Measurements from ENCODE around the gene EEF2KMT. TPM values are rescaled to one million over a fixed set of nuclear protein-coding genes. Genes with fewer than 3 reads are reported as not detected.
"Not testable (repeated sequence)": the region's sequence is repeated elsewhere in the genome, so short reads cannot be mapped to it uniquely, and the experiment has no call there.

Gene EEF2KMT
- polyA plus RNA-seq, 1 donor (not counting 4 experiments of a cell fraction or from before 2014, with no cell fraction given): 7.6 TPM

- Histone ChIP-seq H3K79me2 (ENCODE audit: control insufficient read depth, insufficient read depth, low read length) (peaks cover 12% of the 10 kb centered on the region), H3K4me1 (ENCODE audit: control insufficient read depth, extremely low read depth, insufficient read depth, low read length) (peaks cover 11% of the 10 kb centered on the region), H3K36me3 (ENCODE audit: control insufficient read depth in 2 of 2, extremely low read depth in 1 of 2, insufficient read depth in 2 of 2, low read length in 2 of 2) (peaks cover 11 to 24% of the 10 kb centered on the region in 2 experiments), H3K27me3 (ENCODE audit: control insufficient read depth, extremely low read depth, insufficient read depth, low read length) (no peaks in the 10 kb centered on the region), H3K27ac (ENCODE audit: control insufficient read depth, insufficient read depth, low read length) (no peak overlapping the region), H3K9me1 (ENCODE audit: control insufficient read depth, extremely low read depth, insufficient read depth, low read length) (no peaks in the 10 kb centered on the region), H4K20me1 (ENCODE audit: control insufficient read depth, extremely low read depth, insufficient read depth, low read length) (no peaks in the 10 kb centered on the region), H3K4me2 (ENCODE audit: control insufficient read depth, extremely low read depth, insufficient read depth, low read depth, low read length) (no peak overlapping the region), H3K4me3 (ENCODE audit: control insufficient read depth in 2 of 3, extremely low read depth in 1 of 3, insufficient read depth in 2 of 3, low read depth in 1 of 3, low read length in 3 of 3) (no peak overlapping the region), H3K9me3 (ENCODE audit: control insufficient read depth, low read depth, low read length) (no peaks in the 10 kb centered on the region), H3K9ac (ENCODE audit: control insufficient read depth, extremely low read depth, insufficient read depth, low read length) (no peak overlapping the region), H2AFZ (ENCODE audit: control insufficient read depth, low read length) (no peak overlapping the region)
- dilution Hi-C loops (cut with MboI; ENCODE audit: extremely low pct_ligation_motif_present, low sequenced_read_pairs): no loop called here
- no peak for FAIRE-seq
- no peak for DNase-seq (ENCODE audit: low read depth, low spot score)
- no peak for TF ChIP-seq EZH2 (IDR thresholded peaks at IDR 0.05; ENCODE audit: low read length)
- TF ChIP-seq CTCF (optimal IDR thresholded peaks at IDR 0.05 in 1 of 3, IDR thresholded peaks at IDR 0.05 in 1 of 3, conservative IDR thresholded peaks at IDR 0.05 in 1 of 3; ENCODE audit: extremely low read depth in 1 of 3, insufficient read depth in 2 of 3, low read length in 3 of 3): no peak
Measured at GRCh38 chr16:5075637-5076036, 22.0 kb downstream of the EEF2KMT start.

GRCh38 chr16:5073771-5074170 lies 23.8 kb downstream of the EEF2KMT start:
- FAIRE-seq; H3K9ac ChIP-seq (ENCODE audit: control insufficient read depth, extremely low read depth, insufficient read depth, low read length); dilution Hi-C loops (cut with MboI; ENCODE audit: extremely low pct_ligation_motif_present, low sequenced_read_pairs); H3K9me3 ChIP-seq (ENCODE audit: control insufficient read depth, low read depth, low read length); H3K9me1 ChIP-seq (ENCODE audit: control insufficient read depth, extremely low read depth, insufficient read depth, low read length); H3K27ac ChIP-seq (ENCODE audit: control insufficient read depth, insufficient read depth, low read length); H2AFZ ChIP-seq (ENCODE audit: control insufficient read depth, low read length); DNase-seq (ENCODE audit: low read depth, low spot score); H3K27me3 ChIP-seq (ENCODE audit: control insufficient read depth, extremely low read depth, insufficient read depth, low read length); H3K4me3 ChIP-seq (ENCODE audit: control insufficient read depth in 2 of 3, extremely low read depth in 1 of 3, insufficient read depth in 2 of 3, low read depth in 1 of 3, low read length in 3 of 3); H3K4me2 ChIP-seq (ENCODE audit: control insufficient read depth, extremely low read depth, insufficient read depth, low read depth, low read length); H4K20me1 ChIP-seq (ENCODE audit: control insufficient read depth, extremely low read depth, insufficient read depth, low read length): not testable (repeated sequence)
- Histone ChIP-seq H3K79me2 (ENCODE audit: control insufficient read depth, insufficient read depth, low read length) (peaks cover 12% of the 10 kb centered on the region), H3K36me3 (ENCODE audit: control insufficient read depth in 2 of 2, extremely low read depth in 1 of 2, insufficient read depth in 2 of 2, low read length in 2 of 2) (peaks cover 11 to 24% of the 10 kb centered on the region in 2 experiments), H3K4me1 (ENCODE audit: control insufficient read depth, extremely low read depth, insufficient read depth, low read length) (peaks cover 11% of the 10 kb centered on the region)

GRCh38 chr16:5073279-5073629 lies 24.3 kb downstream of the EEF2KMT start:
- H3K4me3 ChIP-seq (ENCODE audit: control insufficient read depth in 2 of 3, extremely low read depth in 1 of 3, insufficient read depth in 2 of 3, low read depth in 1 of 3, low read length in 3 of 3): no peak overlapping the region
- DNase-seq (ENCODE audit: low read depth, low spot score) (no peak), FAIRE-seq (no peak)
- dilution Hi-C loops (cut with MboI; ENCODE audit: extremely low pct_ligation_motif_present, low sequenced_read_pairs): no loop called here
- TF ChIP-seq EZH2 (IDR thresholded peaks at IDR 0.05; ENCODE audit: low read length) (no peak), CTCF (optimal IDR thresholded peaks at IDR 0.05 in 1 of 3, IDR thresholded peaks at IDR 0.05 in 1 of 3, conservative IDR thresholded peaks at IDR 0.05 in 1 of 3; ENCODE audit: extremely low read depth in 1 of 3, insufficient read depth in 2 of 3, low read length in 3 of 3) (no peak)
- H4K20me1 ChIP-seq (ENCODE audit: control insufficient read depth, extremely low read depth, insufficient read depth, low read length): no peaks in the 10 kb centered on the region
- no peak overlapping the region for H3K27ac ChIP-seq (ENCODE audit: control insufficient read depth, insufficient read depth, low read length)
- no peak overlapping the region for H3K9ac ChIP-seq (ENCODE audit: control insufficient read depth, extremely low read depth, insufficient read depth, low read length)
- peaks cover 11 to 24% of the 10 kb centered on the region in 2 experiments for H3K36me3 ChIP-seq (ENCODE audit: control insufficient read depth in 2 of 2, extremely low read depth in 1 of 2, insufficient read depth in 2 of 2, low read length in 2 of 2)
- no peak overlapping the region for H2AFZ ChIP-seq (ENCODE audit: control insufficient read depth, low read length)
- H3K9me1 ChIP-seq (ENCODE audit: control insufficient read depth, extremely low read depth, insufficient read depth, low read length): no peaks in the 10 kb centered on the region
- no peaks in the 10 kb centered on the region for H3K9me3 ChIP-seq (ENCODE audit: control insufficient read depth, low read depth, low read length)
- no peak overlapping the region for H3K4me2 ChIP-seq (ENCODE audit: control insufficient read depth, extremely low read depth, insufficient read depth, low read depth, low read length)
- H3K79me2 ChIP-seq (ENCODE audit: control insufficient read depth, insufficient read depth, low read length): peaks cover 12% of the 10 kb centered on the region
- H3K27me3 ChIP-seq (ENCODE audit: control insufficient read depth, extremely low read depth, insufficient read depth, low read length): no peaks in the 10 kb centered on the region
- H3K4me1 ChIP-seq (ENCODE audit: control insufficient read depth, extremely low read depth, insufficient read depth, low read length): peaks cover 11% of the 10 kb centered on the region
